GM12864 (cell line): ENCODE results near the gene NR1H2.
A peak's percentile ranks its signal among the peaks of the same experiment; 100 is the strongest.

Source experiments
- DNase-seq: peaks from one replicate; pipeline ENCODE4 v3.0.0-alpha.2; 2011; ENCODE audit warnings: low read depth
- H3K4me3 ChIP-seq: 2 replicates; pipeline ENCODE4 v1.5.1; 2011; ENCODE audit warnings: mild to moderate bottlenecking, low read depth, low read length, control low read depth
- CTCF ChIP-seq: IDR thresholded peaks from 2 replicates; pipeline ENCODE4 v1.5.1; 2011; ENCODE audit warnings: low read depth, mild to moderate bottlenecking, moderate library complexity, low read length, control low read depth, inconsistent platforms; ENCODE audit errors: missing control alignments

Gene NR1H2

DNA sequence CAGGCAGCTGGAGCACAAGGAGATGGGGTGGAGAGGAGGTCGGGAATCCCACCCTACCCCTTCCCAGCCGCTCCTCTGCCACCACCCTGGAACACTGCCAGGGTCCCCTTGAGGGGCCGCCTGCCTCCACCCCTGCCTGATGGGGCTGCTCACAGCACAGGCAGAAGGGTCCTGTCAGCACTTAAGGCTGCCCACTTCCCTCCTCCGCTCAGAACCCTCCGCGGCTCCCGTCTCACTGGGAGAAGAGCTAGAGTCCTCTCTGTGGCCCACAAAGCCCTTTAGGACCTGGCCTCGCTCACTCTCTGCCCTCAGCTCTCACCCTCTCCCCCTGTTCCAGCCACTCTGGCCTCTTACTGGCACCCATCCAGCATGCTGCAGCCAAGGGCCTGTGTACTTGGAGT lies 4.5 kb downstream of the NR1H2 start:
- no peak for DNase-seq
- TF ChIP-seq CTCF = no peak
- H3K4me3 ChIP-seq = no peak overlapping the region

DNA sequence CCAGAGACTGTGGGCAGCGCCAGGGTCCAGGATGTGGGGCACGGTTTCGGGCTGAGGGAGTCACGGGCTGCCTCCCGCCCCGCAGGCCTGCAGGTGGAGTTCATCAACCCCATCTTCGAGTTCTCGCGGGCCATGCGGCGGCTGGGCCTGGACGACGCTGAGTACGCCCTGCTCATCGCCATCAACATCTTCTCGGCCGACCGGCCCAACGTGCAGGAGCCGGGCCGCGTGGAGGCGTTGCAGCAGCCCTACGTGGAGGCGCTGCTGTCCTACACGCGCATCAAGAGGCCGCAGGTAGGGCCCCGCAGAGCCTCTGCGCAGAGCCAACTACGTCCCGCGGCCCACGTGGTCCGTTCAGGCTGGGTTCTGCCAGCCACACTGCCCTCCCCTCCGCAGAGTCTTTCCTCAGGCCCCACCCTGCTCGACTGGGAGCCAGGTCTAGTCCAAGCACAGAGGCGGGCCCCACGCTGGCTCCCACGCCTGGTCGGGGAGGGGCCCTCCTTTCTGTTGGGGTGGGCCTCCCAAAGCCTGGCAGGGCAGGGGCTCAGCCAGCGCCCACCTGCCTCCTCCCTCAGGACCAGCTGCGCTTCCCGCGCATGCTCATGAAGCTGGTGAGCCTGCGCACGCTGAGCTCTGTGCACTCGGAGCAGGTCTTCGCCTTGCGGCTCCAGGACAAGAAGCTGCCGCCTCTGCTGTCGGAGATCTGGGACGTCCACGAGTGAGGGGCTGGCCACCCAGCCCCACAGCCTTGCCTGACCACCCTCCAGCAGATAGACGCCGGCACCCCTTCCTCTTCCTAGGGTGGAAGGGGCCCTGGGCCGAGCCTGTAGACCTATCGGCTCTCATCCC lies 5.8 kb downstream of the NR1H2 start:
- no peak for TF ChIP-seq CTCF
- no peak for DNase-seq
- H3K4me3 ChIP-seq = no peak overlapping the region

- H3K4me3 ChIP-seq = peak overlapping the region; percentile 91
- no peak for DNase-seq
- TF ChIP-seq CTCF = no peak
These were observed 7.0 kb downstream of the NR1H2 start for GRCh38 chr19:50383001-50383851.

DNA sequence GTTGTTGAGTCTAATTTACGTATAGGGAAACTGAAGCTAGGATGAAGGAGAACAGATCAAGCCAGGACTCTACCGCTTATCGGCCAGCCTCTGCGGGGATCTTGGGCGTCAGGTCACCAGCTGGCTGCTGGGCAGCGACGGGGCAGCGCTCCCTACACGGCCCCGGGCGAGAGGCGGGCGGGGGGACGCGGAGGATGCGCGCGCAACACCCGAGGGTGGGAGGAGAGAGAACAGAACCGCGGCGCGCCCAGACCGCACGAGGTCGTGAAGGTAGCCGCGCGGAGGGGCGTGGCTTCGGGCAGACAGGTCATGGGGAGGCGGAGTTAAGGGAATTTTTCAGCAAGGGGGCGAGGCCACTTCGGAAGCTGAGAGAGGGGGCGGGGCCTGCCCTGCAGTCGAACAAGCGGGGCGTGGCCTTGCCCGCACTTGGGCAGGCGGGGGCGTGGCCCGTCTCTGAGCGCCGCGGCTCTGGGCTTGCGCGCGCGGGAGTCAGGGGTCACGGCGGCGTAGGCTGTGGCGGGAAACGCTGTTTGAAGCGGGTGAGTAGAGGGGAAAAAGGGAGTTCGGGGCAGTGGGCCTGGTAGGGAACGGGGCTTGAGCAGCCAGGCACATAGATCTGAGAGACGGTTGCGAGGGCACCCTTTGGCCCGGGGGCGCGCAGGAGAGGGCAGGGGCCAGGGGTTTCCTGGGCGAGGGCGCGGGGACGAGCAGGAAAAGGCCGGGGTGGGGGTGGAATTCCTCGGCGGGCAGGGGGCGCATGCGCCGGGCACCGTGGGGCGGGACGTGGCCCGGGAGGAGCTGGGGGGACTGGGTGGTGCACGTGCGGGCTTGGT lies 7.8 kb downstream of the NR1H2 start, which contains the start of gene POLD1:
TSS of gene POLD1 (plus strand) at position 496 of the 833 bp plus-strand sequence. CDS start 14,505 bp downstream, outside the sequence.
- TF ChIP-seq CTCF = no peak
- peak within 1 kb of the TSS; percentile 91 for H3K4me3 ChIP-seq
- DNase-seq = peak; percentile 87

GRCh38 chr19:50384685-50385535 lies 8.7 kb downstream of the NR1H2 start:
- DNase-seq = no peak

More at GRCh38 chr19:50384685-50385535, 8.7 kb downstream of the NR1H2 start:
- no peak for TF ChIP-seq CTCF
- H3K4me3 ChIP-seq = peak overlapping the region; percentile 91
